Measurements from ENCODE around the gene TMEM271.

The TMEM271 gene

GRCh38 chr4:531721-532565, 44.2 kb downstream of the TMEM271 start:
- ATAC-seq (ENCODE audit: low read depth) (no peak), DNase-seq (ENCODE audit: low spot score in 2 of 2) (no peak)
- Mint-ChIP-seq H3K27me3 (no peaks in the 10 kb centered on the region), H3K36me3 (peaks cover 56% of the 10 kb centered on the region), H3K27ac (peak overlapping the region; percentile 73), H3K4me3 (no peak overlapping the region), H3K4me1 (no peaks in the 10 kb centered on the region), H3K9me3 (peaks cover 5% of the 10 kb centered on the region)

GRCh38 chr4:531076-531475, 45.0 kb downstream of the TMEM271 start:
- Mint-ChIP-seq H3K27ac (no peak overlapping the region), H3K4me3 (no peak overlapping the region), H3K4me1 (no peaks in the 10 kb centered on the region), H3K9me3 (peaks cover 5% of the 10 kb centered on the region), H3K27me3 (no peaks in the 10 kb centered on the region), H3K36me3 (peaks cover 57% of the 10 kb centered on the region)
- ATAC-seq (ENCODE audit: low read depth) (no peak), DNase-seq (ENCODE audit: low spot score in 2 of 2) (no peak)

- ATAC-seq (ENCODE audit: low read depth), result no peak
- Mint-ChIP-seq H3K27ac (no peak overlapping the region), H3K4me1 (no peaks in the 10 kb centered on the region), H3K36me3 (peaks cover 55% of the 10 kb centered on the region), H3K27me3 (no peaks in the 10 kb centered on the region), H3K4me3 (no peak overlapping the region), H3K9me3 (peaks cover 5% of the 10 kb centered on the region)
- no peak for DNase-seq (ENCODE audit: low spot score in 2 of 2)
Observed at GRCh38 chr4:530017-530781, 45.9 kb downstream of the TMEM271 start.

- Mint-ChIP-seq H3K27me3 (no peaks in the 10 kb centered on the region), H3K4me1 (no peaks in the 10 kb centered on the region), H3K27ac (no peak overlapping the region), H3K9me3 (peaks cover 5% of the 10 kb centered on the region), H3K36me3 (peaks cover 56% of the 10 kb centered on the region), H3K4me3 (no peak overlapping the region)
- DNase-seq (ENCODE audit: low spot score in 2 of 2) (no peak), ATAC-seq (ENCODE audit: low read depth) (no peak)
Observed at GRCh38 chr4:529563-529962, 46.5 kb downstream of the TMEM271 start.

GRCh38 chr4:528835-529234, 47.3 kb downstream of the TMEM271 start:
- DNase-seq (ENCODE audit: low spot score in 2 of 2) (no peak), ATAC-seq (ENCODE audit: low read depth) (no peak)
- H3K36me3 Mint-ChIP-seq, result peaks cover 56% of the 10 kb centered on the region
- H3K9me3 Mint-ChIP-seq, result peaks cover 5% of the 10 kb centered on the region
- H3K27ac Mint-ChIP-seq, result no peak overlapping the region
- H3K4me3 Mint-ChIP-seq, result no peak overlapping the region
- H3K4me1 Mint-ChIP-seq, result no peaks in the 10 kb centered on the region
- no peaks in the 10 kb centered on the region for H3K27me3 Mint-ChIP-seq

GRCh38 chr4:528296-528695, 47.8 kb downstream of the TMEM271 start:
- Mint-ChIP-seq H3K36me3 (peaks cover 58% of the 10 kb centered on the region), H3K4me3 (no peak overlapping the region), H3K4me1 (no peaks in the 10 kb centered on the region), H3K27me3 (no peaks in the 10 kb centered on the region), H3K9me3 (peaks cover 5% of the 10 kb centered on the region), H3K27ac (no peak overlapping the region)
- no peak for DNase-seq (ENCODE audit: low spot score in 2 of 2)
- ATAC-seq (ENCODE audit: low read depth), result no peak

- peaks cover 56% of the 10 kb centered on the region for H3K36me3 Mint-ChIP-seq
- no peaks in the 10 kb centered on the region for H3K9me3 Mint-ChIP-seq
- no peaks in the 10 kb centered on the region for H3K4me1 Mint-ChIP-seq
- DNase-seq (ENCODE audit: low spot score in 2 of 2) (no peak), ATAC-seq (ENCODE audit: low read depth) (no peak)
- H3K4me3 Mint-ChIP-seq, result no peak overlapping the region
- H3K27ac Mint-ChIP-seq, result no peak overlapping the region
- H3K27me3 Mint-ChIP-seq, result no peaks in the 10 kb centered on the region
Observed at GRCh38 chr4:526971-527460, 49.1 kb downstream of the TMEM271 start.

- DNase-seq (ENCODE audit: low spot score in 2 of 2) (no peak), ATAC-seq (ENCODE audit: low read depth) (no peak)
- Mint-ChIP-seq H3K9me3 (no peaks in the 10 kb centered on the region), H3K36me3 (peaks cover 57% of the 10 kb centered on the region), H3K27ac (no peak overlapping the region), H3K27me3 (no peaks in the 10 kb centered on the region), H3K4me3 (no peak overlapping the region), H3K4me1 (no peaks in the 10 kb centered on the region)
Observed at GRCh38 chr4:526189-526909, 49.7 kb downstream of the TMEM271 start.

GRCh38 chr4:525660-526059, 50.4 kb downstream of the TMEM271 start:
- Mint-ChIP-seq H3K4me1 (no peaks in the 10 kb centered on the region), H3K36me3 (peaks cover 57% of the 10 kb centered on the region), H3K9me3 (no peaks in the 10 kb centered on the region), H3K4me3 (no peak overlapping the region), H3K27me3 (no peaks in the 10 kb centered on the region), H3K27ac (no peak overlapping the region)
- ATAC-seq (ENCODE audit: low read depth) (no peak), DNase-seq (ENCODE audit: low spot score in 2 of 2) (no peak)

- no peak for DNase-seq (ENCODE audit: low spot score in 2 of 2)
- H3K36me3 Mint-ChIP-seq, result peaks cover 55% of the 10 kb centered on the region
Observed at GRCh38 chr4:524196-524595, 51.9 kb downstream of the TMEM271 start.

More at GRCh38 chr4:524196-524595, 51.9 kb downstream of the TMEM271 start:
- ATAC-seq (ENCODE audit: low read depth), result no peak
- Mint-ChIP-seq H3K27me3 (no peaks in the 10 kb centered on the region), H3K4me1 (peaks cover under 1% of the 10 kb centered on the region), H3K9me3 (no peaks in the 10 kb centered on the region), H3K4me3 (no peak overlapping the region), H3K27ac (no peak overlapping the region)
